Ramos (cell line): ENCODE results near the gene FAM3C.
"Not testable (repeated sequence)": the region's sequence is repeated elsewhere in the genome, so short reads cannot be mapped to it uniquely, and the experiment has no call there.

Source experiments
- in situ Hi-C: fragments of 300-500 bp; cut with MboI; formaldehyde crosslinking; loops from one replicate; pipeline ENCODE4 v1.14.3; 2022; ENCODE audit warnings: low sequenced_read_pairs; ENCODE audit not compliant: unreplicated experiment

FAM3C gene

DNA sequence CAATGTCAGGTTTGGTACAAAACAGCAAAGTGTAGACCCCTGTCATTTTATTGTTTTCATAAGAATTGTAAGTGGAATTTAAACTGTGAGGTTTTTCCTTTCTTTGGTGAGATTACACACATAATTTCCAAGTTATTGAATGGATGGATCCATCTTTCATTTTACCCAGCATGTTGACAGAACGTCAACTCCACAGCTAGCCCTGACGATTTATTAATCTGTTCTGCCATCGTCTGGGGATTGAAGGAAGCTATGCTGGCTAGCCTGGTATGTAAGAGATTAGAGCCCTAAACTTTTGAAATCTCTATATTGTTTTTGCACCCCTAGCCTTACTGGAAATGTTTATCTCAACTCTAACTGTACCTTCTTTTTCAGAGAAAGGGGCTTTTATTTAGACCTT is 58.7 kb downstream of the FAM3C start:
- in situ Hi-C loops = no loop called here

DNA sequence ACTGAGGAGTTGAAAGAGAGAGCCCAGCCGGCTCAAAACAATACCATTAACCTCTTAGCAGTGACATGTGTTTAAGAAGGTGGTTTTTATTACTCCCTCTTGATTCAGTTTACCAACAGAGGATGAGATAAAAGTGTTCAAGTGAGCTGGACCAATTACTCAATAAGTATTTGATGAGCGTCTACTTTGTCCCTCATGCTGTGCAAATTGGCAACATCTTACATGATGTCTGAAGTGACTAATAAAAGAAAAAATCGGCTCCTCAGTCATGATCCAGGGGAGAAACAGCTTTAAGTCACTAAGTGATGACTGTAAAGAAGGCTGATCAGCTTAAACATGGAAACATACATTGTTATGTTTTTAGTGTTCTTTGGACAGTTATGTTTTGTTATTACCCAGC is 59.5 kb downstream of the FAM3C start:
- in situ Hi-C loops = no loop called here

DNA sequence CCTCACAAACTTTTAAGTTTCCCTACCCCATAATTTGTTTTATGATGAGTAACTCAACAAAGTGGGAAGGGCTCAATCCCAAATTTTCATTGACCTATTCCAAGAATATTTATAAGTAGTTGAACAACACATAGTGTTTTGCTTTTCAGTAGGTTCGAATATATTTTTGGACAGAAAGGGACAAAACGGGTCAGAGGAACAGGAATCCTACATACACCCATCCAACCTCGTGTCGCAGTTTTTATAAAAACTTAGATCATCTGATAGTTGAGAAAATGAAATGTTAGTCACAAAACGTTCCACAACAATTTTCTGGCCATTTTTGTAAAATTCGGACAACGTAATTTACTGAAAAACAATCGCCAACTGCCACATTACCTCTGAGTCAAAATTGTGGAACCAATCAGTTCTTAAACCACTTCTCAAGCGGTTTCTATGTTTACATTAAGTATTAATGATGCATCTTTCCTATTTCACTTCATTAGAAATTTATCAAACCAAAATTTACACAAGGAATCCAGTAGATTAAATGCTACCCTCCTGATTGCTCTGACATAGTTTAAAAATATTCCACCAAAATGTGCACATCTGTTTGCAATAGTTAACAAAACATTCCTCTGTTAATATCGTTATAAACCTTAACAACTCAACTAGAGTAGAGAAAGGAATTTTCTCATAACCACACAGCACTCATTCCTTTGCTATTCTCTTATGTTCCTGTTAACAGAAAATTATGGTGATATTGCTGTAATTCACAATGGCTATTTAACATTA is 61.0 kb downstream of the FAM3C start:
- in situ Hi-C loops = no loop called here

DNA sequence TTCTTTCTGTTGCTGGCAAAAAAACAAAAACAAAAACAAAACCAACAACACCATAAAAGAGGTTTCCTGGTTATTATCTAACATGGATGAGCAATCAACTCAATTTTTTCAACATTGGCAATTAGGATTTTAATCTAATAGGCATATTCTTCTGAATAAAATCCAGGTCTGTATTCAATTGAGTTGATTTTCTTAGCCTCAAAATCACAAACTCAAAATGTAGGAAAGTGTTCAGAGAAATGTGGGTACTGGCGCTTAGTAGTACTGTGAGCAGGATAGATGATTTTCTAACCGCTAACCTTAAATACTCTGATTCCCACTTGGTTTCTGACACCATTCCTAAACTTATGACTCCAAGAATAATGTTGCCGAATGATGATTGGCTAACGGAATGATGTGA is 61.7 kb downstream of the FAM3C start:
- in situ Hi-C loops = no loop called here

DNA sequence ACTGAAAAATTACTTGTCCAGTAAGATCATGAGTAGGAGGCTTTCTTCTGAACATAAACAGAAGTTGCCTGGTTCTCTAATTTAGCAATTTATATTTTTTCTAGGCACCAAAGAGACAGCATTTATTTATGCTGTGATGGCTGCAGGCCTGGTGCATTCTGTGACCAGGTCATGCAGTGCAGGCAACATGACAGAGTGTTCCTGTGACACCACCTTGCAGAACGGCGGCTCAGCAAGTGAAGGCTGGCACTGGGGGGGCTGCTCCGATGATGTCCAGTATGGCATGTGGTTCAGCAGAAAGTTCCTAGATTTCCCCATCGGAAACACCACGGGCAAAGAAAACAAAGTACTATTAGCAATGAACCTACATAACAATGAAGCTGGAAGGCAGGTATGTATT is 64.5 kb downstream of the FAM3C start:
- in situ Hi-C loops = no loop called here

DNA sequence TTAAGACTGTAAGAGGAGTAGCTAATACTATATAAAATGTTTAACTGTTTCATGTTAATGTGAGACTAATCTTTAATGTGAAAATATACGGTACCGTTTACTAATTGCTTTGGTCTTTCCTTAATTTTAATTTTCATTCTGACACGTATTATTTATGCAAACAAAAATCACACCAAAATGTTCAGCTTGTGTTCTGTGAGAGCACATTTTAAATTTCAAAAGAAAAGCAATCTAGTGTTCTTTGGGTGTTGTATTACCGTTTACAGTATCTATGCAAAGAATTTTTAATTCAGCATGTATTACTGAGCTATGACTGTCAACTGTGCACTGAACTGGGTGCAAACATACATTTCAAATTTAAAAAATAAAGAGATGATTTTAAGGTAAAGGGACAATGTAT is 65.1 kb downstream of the FAM3C start:
- in situ Hi-C loops = no loop called here

DNA sequence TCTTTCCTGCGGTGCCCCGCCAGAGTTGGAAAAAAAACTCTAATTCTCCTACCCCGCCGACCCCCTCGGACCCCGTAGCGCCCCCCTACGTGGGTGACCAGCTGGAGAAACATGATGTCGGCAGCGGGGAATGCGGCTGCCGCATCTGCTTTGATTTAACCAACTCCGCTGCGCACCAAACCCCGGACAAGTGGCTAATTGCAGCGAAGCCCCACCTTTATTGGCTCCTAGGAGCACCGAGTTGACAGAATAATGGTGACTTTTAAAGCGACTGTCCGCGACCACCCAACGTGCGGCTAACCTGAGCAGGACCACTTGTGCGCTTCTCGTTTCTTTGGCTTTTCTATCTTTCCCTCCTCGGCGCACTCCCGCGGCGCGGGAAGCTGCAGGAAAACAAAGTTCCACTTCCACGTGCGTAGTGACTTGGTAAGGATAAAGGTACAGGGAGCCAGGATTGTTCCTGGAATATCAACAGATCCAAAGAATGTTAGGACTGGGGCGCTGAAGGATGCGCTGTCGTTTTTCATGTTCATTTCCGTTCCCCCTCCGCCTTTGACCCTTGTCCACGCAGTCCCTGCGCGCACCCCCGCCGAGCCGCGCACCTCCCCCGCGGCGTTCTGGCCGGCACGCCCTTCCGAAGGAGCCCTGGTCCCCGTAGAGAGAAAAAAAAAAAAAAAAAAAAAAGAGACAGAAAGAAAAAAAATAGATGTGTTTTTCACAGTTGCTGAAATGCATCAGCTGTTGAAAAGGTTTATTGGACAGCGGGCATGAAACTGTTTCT is 65.9 kb downstream of the FAM3C start:
- in situ Hi-C loops = no loop called here

DNA sequence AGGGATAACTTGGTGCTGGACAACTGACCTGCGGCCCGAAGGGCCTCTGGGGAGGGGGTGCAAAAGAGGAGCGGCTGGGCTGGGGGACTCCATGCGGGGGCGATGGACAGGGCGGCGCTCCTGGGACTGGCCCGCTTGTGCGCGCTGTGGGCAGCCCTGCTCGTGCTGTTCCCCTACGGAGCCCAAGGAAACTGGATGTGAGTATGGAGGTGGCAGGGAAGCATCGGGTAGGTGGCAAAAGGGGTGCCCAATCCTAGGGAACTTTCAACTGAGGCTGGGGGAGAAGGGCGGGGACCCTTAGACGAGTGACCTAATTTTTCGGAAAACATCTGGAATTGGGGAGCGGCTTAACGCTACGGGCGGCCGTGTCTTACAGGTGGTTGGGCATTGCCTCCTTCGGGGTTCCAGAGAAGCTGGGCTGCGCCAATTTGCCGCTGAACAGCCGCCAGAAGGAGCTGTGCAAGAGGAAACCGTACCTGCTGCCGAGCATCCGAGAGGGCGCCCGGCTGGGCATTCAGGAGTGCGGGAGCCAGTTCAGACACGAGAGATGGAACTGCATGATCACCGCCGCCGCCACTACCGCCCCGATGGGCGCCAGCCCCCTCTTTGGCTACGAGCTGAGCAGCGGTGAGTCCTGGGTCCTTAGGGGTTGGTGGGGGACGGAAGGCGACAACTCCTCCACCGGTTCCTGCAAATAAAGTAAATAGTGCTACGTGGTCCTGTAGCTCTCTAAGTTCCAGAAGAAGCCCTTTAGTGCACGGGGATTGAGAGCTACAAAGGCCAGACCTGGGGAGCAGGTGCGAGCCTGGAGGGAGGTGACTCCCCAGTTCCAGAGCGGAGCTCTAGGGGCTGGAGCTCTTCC is 66.7 kb downstream of the FAM3C start:
- in situ Hi-C loops = no loop called here

DNA sequence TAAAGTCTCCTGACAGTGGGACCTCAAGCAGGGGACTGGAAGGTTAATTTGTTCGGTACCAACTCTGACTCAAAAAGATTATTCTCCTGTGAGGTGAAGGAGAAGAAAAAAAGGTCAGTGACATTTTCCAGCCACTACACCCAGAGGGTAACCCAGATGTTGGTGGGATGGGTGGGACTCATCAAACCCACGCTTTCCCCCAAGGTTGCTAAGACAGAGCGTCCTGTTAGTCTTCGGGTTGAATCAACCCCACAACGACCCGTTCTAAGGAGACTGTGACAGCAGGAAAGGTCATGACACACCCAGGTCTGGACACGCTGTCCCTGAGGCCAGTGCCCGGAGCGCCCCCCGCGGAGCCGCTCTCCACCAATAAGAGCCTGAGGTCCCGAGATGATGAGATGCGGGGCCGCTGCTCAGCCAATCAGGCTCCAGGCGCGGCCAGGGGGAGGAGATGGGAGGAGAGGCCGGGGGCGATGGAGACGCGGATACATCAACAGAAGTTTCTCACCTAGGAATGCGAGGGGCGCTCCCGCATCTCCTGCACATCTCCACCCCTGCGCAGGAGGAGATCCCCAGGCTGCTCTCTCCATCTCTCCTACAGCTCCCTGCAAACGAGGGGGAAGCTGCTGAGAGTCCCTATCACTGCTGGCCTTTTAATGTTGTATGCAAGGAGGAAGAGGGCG is 67.5 kb downstream of the FAM3C start, which contains the start of gene WNT16:
Gene WNT16 (plus strand): TSS at position 493 of the 683 bp plus-strand sequence. CDS start 293 bp downstream, outside the sequence.
- in situ Hi-C loops = no loop called here

DNA sequence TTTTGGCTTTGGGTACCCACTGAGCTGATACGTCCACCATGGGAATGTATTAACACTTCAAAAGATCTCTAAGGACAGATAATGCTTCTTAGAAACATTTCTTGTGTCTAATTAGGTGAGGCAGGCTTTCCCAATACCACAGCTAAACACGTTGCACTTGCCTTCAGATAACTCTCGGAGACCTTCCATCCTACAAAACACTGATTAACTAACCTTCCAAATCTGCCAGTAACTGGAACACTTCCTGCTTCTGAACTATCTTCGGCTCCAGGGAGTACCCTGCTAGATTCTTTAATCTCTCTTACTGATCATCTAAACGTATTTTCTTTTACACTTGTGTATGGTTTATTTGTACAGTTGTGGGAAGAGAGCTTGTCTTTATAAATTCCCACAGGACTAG is 68.4 kb downstream of the FAM3C start:
- in situ Hi-C loops = no loop called here

DNA sequence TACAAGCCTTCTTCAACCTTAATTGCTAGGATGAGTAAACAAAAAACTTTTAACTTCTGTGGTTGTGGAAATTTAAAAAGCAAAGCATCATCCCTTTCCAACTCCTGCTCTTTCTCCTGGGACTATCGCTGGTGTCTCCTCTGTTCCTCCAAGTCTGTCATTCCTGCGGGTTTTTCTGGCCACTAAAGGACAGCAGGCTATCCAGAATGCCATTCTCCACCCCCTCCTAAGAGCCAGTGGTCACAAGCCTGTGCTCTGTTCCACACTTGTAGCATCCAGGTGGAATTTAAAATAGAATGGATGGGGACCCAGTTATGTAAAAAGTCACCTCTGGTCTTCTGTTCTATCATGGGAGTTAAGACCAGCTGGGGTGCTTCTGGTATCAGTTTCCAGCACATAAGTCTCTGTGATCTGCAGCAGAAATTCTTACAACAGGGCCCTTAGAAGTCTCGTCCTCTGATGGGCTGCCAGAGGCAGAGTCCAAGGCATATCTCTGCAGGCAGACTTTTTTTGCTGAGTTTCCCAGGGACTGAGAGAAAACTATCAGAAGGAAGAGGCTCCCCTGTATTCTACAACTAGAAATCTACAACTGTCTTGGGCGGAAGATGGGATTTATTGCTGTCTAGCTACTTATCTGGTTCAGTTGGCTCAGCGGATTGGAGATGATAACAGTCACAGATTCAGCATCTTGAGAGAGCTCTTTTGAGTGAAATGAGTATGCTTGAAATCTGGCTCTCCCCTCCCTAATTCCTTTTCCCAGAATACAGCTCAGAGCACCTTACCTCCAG is 72.4 kb downstream of the FAM3C start:
- in situ Hi-C loops = no loop called here

DNA sequence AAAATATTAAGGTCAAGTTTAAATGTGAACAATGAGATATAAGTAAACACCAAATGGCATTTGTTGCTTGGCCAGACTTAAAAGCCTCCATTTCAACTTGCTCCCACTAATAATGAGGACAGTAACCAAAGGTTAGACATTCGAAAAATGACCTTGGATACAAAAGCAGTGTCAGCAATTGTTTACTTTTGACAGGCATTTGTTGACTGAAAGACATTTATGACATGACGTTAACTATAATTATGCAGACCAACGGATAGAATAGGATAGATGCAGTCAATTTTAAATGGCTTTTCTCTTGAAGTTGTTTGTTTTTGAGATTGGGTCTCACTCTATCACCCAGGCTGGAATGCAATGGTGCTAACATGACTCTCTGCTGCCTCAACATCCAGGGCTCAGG is 73.6 kb downstream of the FAM3C start:
- in situ Hi-C loops = no loop called here

DNA sequence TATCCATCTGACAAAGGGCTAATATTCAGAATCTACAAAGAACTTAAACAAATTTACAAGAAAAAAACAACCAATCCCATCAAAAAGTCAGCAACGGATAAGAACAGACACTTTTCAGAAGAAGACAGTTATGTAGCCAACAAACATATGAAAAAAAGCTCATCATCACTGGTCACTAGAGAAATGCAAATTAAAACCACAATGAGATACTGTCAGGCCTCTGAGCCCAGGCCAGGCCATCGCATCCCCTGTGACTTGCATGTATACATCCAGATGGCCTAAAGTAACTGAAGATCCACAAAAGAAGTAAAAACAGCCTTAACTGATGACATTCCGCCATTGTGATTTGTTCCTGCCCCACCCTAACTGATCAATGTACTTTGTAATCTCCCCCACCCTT is 80.9 kb downstream of the FAM3C start:
- in situ Hi-C loops = not testable (repeated sequence)

DNA sequence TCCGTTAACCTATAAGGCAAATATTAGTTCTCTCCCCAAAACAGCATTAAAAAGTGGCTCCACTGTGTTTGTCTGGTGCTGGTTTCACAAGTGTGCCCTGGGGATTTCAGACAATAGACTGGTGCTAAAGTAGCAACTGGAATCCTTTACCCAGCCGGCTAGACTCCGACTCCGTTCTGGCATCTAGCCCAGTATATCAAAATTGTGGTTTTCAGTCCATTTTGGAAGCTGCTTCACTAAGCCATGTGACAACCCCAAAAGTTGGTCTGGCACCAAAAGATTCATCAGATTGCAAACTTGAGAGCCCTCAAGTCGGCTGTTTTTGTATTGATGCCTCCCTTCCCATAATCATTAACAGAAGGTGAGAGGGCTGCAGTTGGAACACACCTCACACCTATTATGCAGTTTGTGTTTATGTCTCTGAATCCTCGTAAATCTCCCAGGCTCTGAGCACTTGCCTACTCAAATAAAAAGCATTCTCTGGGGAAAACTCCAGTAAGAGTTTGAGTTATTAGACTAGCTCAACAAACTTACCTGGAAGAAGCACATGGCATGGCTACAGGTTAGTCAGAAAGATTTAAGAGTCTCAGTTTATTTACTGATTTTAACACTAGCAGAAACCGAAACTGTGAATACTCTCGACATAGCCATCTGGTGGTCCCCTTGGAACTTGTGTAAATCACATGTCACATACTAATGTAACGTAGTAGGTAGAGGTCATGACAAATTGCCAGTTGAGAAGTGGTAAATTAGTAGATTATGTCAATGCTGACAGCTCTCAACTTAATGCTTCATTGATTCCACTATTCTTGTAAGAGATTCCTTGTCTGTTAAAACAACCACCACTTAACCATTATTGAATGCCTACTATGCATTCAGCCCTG is 82.1 kb downstream of the FAM3C start:
- in situ Hi-C loops = no loop called here

DNA sequence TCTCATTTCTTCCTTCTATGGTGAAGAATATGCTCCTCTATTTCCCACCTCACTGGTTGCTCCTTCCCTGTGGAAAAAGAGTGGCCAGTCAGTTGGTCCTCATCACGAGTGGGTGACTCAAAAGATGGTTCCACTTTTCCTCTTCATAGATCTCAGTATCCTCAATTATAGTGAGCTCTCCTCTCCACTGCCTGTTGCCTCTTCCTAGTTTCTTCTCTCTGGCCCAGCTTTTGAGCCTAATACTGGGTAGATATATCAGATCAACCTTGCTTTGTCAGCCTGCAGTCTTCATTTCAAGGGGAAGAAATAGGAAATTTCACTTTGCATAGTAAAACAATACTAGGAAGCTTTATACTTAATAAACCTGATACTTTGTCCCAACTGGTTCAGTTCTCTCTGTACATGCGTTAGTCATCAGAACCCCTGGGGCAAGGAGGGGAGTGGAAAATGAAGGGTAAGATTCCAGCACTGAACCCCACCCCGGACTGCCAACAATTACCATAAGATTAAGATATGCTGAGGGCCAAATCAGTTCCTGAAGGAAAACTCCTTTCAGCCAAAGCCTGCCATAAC is 82.8 kb downstream of the FAM3C start:
- in situ Hi-C loops = no loop called here

DNA sequence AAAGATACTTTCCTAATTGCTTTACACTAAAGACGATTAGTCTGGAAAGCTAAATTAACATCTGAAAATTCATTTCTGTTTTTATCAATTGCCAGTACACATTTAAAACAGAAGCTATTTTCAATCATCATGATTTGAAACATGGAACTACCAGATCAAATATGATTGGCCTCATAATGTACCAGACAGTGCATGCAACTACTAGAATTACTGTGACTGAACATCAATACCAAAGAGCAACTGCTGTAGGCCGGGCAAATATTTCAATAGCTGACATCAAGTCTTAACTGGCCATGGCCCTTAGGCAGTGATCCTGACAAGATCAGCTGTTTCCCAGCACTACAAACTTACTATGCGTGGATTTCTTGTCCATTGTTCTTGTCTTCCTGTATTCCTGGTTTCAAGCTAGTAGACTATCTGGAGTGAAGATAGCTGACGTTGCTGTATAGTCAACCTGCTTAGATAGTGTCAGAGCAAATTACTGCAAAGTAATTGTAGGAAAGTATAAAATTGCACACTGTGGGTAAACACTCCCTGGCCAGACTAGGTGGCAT is 89.0 kb downstream of the FAM3C start:
- in situ Hi-C loops = no loop called here

DNA sequence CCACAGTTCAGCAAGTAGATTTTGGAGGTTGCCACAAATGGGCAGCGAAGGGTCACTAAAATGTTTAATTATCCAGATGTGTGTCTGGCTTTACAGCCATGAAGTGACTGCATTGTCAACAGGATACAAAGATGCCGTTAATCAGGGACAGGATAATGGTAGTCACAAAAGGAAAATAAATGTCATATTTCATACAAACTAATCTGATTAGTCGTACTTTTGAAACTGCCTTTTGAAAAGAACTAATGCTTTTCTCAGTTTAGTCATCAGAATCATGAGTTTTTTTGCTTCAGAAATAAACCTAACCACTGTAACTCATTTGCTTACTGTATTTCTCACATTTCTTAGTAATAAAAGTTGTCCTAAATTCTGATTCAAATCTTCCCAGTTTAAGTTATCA is 89.5 kb downstream of the FAM3C start:
- in situ Hi-C loops = no loop called here

DNA sequence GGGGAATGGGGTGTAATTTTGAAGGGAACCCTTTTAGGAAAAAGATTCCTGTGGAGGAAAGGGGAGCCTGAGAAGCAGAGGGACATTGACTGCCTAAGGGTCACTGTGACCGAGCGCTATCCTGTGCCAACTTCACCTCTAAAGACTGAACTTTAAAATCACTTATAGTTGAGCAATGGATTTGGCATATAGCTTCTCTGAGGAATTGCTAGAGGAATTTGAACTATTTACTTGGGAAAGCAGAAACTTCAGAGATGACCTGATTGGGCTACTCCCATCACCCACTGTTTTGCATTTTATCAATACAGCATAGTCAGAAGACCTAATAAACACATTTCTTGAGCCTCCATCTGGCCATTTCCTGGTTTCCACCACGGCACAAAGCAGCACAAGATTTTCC is 91.0 kb downstream of the FAM3C start:
- in situ Hi-C loops = no loop called here
